HG03139 (cell line): Measurements from ENCODE around the gene DOCK4.

ENCODE experiments used
- ATAC-seq: cut with Tn5 transposase; IDR thresholded peaks from one replicate; pipeline ENCODE4 v1.9.1; 2021; ENCODE audit not compliant: unreplicated experiment

Gene DOCK4

DNA sequence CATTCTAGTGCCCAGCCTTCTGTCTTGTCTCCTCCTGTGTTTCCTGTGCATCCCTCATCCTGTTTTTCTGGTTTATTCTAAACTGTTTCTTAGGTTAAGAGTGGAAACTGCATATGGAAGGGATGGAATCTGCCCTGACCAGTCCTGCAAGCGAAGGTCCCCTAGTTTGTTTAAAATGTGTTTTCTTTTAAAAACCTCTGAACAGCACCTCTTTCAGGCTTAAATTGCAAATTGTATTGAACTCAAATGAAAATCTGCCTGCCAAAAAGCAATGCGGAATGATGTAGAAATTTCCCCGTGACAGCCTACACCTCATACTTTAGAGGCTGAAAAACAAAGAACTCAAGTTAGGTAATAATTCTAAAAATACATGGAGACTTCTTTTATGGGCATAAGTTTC is 421.1 kb downstream of the DOCK4 start:
- no peak for ATAC-seq

DNA sequence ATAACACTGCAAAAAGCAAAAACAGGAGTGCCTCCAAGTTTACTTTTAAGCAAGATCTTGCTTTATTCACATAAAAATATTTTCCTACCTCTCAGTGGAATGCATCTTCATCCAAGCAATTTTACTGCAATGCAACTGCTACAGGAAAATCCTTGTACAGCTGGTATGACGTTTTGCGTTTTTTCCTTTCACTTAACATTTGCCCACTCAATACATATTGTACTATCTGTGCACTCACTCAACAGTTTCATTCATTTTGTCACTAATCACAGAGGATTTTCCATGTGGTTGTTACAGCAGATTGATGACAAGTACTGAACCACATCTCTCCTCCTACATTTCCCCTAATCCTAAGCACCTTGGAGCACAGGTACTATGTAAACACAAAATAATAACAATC is 421.9 kb downstream of the DOCK4 start:
- ATAC-seq, result no peak

DNA sequence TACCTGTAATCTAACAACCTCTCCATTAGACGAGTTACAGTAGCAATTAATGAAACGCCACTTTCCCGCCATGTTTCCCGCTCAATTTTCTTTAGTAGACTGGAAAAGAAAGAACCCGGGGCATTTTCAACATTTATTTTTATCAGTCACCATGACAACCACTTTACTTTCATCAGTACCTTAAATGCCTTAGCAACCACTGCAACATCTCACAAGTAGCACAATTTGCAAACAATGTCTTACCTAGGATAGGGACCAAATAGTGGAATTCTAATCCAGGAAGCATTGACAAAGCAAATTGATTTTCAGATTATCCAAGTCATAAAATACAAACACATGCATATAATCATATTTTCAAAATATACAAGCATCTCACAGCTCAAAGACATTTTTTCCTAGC is 422.3 kb downstream of the DOCK4 start:
- ATAC-seq, result no peak

DNA sequence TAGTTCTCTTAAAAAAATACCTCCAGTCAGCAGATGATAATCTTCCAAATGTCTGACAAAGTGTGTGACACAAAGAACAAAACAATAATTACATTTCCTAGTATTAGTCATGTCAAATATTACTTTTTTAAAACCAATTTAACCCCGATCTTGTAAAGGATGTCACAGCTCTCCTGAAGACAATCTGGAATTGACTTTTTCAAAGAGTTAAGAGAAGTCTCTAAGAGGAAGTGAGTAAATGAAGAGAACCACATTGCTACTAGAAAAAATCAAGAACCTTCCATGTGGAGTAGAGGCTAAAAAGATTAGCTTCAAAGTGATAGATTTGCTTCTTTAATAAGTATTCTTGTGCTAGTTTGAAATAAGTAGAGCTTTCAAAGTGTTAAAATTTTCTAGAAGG is 425.7 kb downstream of the DOCK4 start:
- ATAC-seq, result no peak

DNA sequence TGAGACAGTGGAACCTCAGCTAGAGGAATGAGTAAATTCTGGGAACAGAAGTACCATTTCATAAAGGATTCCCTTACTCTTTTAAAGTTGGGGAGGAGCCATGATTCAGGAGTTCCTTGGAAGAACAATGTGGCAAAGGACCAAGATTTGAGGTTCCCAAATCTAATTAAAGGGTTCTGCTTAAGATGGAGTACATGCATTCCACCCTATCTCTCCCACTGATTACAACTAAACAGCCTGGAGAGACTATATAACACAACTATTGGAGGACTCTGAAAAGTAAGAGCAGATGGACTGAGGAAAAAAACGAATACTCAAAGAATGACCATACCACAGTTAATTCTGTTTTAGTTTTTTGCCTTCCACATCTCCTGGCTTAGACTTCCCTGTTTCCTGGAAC is 431.0 kb downstream of the DOCK4 start:
- ATAC-seq, result no peak

DNA sequence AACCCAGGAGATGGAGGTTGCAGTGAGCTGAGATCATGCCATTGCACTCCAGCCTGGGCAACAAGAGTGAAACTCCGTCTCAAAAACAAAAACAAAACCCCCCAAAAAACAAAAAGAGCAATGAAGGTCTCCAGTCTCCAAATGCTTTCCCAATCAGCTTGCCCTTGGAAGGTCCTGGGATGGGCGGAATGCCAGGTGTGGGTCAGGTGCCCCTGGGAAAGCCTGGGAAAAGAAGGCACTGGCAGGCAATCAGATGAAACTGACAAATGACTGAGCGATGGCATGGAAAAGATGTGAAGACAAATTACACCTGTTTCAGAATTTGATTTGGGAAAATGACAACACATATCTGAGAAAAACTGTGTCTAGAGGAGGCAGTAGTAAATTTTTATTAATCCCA is 433.5 kb downstream of the DOCK4 start:
- no peak for ATAC-seq

DNA sequence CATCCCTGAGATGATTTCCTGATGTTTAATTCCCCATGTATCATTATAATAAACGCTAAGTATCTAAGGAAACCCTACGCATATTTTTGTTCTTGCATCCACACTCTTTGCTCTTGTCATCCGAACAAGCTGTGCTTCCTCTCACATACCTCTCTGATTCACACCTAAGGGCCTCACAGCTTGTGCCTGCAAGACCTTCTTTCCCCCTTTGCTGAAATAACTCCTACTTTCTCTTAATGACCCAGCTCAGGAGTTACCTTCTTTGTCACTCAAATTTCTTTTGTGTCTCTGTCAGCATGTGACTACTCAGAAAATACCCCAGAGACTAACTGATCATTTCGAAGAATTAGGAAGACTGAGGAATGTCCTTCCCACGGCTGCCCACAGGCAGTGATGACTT is 434.6 kb downstream of the DOCK4 start:
- ATAC-seq, result no peak

DNA sequence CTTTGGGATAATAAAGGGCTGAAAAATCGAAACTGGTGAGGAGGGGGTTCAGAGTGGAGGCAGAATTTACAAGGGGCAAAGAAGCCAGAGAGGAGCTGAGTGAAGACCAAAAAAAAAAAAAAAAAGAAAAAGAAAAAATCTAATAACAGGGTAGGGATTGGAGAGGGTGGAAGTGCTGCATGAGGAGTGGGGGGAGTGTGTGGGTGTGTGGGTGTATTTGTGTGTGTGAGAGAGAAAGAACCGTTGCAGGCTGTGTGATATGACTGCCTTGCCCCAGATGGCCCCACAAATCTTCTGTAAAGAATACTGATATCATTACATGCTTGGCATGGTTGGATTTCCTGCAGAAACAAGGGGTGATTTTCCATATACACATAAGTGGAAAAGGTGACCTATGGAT is 436.1 kb downstream of the DOCK4 start:
- no peak for ATAC-seq

DNA sequence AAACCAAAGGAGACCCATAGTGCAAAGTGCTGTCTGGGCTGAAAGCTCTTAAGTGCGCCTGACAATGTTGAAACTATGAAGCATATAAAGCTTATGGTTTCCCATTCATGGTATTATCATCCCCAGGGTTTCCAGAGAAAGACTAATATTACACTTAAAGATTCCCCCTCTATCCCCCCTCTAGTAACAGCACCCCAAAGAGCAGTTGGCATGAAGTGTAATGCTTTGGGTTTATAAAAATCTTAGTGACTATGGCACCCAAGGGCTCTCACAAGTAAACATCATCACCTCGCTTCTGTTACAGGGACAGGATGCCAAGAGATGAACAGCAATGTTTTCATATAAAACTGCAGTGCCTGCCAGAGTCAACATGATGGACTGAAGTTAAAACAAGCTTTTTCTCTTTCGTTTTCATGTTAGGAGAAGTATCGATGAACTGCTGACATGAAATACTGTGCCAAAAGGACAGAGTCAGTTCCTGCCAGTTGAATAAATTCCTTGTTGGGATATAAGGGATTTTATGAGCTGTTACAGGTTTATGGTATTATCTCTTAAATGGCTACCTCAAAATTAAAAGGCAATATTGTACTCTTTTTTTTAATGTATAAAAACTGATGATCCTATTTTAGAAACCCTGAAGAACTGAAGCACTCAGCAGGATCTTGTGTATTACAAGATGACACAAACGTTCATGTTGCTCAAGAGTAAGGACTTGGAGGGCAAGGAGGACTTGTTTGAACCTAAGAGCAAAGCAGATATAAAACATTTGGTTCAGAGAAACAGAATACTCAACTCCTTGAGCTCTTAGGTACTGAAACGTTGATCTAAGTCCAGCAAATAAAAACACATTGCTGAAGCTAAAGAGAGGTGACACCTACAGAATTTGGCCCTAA is 440.2 kb downstream of the DOCK4 start:
- no peak for ATAC-seq

DNA sequence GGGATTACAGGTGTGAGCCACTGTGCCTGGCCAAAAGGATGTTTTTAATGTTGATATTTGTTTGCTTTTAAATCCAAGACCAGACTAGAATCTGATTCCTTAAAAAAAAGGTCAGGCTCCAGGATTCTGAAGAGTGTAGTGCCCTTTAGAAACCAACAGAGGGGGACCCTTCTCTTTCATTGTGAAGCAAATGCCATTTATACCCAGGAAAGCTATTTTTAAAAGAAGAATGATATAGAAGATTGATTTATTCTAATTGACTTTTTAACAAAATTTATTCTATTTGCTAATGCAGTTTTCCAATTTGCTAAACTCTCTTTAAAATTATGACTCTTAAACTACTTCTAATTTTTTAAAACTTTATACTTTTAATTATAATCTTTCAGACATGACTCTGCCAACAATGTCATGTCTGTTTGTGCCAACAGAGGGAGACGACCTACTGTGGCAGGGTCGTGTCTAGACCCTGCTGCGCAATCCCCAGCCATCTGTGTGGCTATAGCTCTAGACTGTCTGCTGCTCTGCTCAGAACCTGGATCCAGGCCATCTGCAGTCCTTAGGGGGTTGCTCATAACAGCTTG is 442.9 kb downstream of the DOCK4 start:
- no peak for ATAC-seq

DNA sequence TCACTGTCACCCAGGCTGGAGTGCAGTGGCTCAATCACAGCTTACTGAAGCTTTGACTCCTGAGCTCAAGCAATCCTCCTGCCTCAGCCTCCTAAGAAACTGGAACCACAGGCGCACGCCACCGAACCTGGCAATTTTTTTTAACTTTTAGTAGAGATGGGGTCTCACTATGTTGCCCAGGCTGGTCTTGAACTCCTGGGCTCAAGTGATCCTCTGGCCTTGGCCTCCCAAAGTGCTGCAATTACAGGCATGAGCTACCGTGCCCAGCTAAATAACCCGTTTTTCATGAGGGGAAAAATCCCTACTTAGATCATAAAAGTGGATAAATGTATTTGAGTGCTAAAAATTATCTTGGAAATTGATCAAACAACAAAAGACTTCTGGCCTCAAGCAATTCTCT is 443.4 kb downstream of the DOCK4 start:
- ATAC-seq, result no peak

DNA sequence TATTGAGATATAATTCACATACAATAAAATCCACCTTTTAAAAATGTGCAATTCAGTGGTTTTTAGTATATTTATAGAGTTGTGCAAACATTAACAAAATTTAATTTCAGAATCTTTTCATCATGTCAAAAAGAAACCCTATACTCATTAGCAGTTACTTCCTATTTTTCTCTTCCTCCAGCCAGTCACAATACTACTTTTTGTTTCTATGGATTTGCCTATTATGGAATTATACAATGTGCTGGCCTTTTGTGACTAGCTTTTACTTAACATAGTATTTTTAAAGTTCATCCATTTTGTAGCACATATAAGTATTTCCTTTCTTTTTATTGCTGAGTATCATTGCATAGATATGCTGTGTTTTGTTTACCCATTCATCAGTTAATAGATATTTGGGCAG is 444.0 kb downstream of the DOCK4 start:
- ATAC-seq, result no peak

DNA sequence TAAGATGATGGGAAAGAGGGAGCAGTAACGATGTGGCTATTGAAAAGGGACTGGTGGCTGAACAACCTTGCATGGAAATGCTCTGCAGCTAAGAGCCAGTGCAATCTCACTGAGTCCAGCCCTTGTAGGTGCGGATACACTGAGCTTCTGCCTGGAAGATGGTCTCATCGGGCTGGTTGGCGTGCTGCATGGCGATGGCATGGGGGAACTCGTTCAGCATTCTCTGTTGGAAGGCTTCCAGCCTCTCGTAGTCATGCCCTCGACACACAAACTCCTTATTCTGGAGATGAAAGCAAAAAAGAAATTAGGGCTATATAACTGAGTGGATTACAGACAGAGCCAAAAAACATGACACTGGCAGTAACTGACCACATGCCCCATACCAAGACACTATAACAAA is 446.2 kb downstream of the DOCK4 start:
- no peak for ATAC-seq

DNA sequence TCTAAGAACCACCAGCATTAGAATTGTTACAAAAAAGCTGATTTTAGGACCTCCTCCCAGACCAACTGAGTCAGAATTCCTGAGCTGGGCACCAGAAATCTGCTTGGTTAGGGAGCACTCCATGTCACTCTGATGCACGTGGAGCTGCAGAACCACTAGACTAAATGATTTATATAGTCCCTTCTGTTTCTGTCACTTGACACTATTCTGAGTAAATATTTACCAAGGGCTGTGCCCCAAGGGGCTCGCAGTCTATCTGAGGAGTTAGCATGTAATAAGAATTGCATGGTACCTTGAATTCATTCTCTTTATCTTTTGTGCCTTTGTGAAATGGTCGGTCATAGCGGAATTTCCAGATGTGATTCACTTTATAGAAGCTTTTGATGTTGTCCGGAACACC is 447.9 kb downstream of the DOCK4 start:
- no peak for ATAC-seq

DNA sequence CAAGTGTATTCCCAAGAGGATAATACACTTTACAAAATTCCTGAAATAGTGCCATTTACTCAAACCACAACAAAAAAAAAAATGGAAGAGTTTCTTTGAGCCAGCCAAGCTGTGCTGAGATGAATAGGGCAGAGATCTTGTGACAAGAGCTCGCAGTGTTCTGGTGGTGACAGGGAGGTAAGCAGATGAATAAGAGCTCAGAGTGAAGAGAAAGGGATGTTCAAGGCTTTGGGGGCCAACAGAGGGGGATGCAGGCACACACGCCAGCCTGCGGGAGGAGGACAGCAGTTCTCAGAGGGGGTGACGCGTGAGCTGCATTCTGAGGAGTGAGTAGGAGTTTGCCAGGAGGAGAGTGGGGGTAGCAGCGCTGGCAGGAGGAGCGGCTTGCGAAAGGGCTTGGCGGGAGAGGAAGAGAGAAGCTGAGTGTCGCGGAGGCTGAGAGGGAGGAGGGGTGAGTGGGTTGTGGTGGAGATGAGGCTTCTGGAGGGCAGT is 449.5 kb downstream of the DOCK4 start:
- ATAC-seq, result no peak

DNA sequence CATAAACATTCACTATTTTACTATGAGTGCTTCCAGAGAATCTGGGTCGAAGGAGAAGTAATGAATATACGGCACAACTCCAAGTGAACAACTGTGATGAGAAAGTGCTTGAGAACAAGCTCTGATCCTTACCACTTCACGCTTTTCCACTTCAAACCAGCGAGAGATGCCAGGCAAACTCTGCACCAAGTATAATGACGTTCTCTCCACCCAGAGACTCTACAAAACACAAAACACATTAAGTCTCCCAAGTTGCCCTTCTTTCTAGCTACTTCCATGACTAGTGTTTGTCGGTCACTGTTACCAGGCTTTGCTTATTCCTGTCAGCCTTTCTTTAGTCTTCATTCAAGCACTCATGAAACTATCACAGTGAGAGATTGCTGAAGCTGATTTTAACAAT is 450.8 kb downstream of the DOCK4 start:
- ATAC-seq, result no peak

DNA sequence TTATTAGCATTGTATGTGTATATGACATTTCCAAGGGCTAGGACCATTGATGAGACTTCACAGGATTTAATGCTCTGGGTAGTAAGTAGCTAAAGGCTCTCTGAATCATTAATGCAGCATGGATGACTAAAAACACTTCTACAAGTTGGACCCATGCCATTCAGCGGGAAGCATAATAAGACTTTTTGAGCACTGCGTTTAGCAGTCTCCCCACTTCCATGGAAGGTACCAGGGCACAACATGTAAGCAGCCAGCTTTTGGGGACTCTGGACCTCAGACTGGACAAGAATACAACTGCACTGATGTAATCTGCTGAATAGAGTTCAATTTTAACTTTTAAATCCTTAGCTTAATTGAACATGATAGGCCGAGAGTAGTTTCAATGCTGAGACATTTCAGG is 452.2 kb downstream of the DOCK4 start:
- no peak for ATAC-seq

DNA sequence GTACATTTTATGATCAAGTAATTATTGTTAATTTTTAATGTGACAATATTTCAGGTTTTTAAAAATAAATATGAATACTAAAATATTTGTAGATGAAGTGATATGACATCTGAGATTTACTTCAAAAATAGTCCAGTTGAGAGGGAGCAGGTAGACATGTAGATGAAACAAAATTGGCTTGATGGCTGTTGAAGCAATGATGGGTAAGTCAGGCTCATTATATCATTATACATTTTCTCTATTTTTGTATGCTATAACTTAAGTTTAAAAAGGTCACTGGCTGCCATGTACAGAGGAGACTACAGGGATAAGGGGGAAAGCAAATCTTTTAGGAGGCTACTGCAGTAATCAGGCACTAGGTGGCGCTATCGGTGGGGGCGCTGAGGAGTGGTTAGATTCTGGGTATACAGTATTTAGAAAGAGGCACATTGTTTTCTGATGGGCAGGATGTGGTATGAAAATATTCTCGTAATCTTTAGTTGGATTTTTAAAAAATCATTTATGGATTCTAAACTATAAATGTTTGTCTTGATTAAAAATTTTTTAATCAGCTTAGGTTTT is 454.1 kb downstream of the DOCK4 start:
- ATAC-seq, result peak; percentile 79

DNA sequence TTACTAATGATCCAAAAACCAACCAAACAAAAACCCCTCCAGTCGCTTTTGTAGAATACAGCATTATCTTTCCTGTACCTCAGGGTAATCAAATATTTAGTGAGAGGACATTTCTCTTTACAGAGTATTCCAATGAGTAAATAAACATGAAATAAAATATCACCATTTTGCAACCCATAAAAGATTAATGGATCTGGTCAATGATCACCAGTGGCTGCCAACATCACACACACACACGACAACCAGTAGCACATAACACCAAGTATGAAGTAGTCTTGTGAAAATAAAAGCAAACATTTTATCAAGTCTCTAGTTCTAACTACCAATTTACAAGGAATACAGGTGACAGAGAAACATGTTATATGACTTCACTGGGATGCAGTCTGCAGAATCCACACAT is 455.3 kb downstream of the DOCK4 start:
- no peak for ATAC-seq

DNA sequence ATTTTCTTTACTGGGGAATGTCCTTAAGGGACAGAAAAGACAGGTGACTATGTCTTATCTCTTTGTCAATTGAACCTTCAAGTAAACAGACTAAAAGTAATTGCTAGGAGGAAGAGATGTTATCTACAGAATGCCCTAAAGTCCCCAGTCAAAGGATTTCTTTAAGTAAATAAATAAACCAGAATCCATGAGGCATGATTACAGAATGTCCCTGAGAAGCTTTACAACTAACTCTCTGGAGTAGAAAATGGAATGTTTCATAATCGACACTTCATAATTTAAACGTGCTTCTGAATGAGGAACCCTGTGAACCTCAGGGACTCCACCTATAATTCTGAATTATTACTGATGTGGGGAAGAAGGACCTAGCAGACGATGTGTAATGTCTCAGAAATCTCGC is 456.0 kb downstream of the DOCK4 start:
- no peak for ATAC-seq

DNA sequence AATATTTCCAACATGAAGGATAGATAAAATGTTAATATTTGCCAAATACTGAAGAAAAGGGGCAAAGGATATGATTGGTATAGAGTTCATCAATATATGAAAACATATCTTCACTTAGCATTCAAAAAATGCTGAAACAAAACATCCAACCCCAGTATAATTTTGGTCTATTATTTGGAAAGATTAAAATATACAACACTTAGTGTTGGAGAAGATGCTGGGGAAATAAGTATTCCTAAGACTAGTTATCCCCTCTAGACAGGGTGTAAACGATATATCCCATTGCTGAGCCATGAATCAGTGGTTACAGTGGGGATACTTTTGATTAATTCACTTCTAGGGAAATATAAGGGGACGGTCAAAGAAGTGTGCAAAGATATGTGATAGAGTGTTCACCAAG is 456.6 kb downstream of the DOCK4 start:
- ATAC-seq, result no peak

DNA sequence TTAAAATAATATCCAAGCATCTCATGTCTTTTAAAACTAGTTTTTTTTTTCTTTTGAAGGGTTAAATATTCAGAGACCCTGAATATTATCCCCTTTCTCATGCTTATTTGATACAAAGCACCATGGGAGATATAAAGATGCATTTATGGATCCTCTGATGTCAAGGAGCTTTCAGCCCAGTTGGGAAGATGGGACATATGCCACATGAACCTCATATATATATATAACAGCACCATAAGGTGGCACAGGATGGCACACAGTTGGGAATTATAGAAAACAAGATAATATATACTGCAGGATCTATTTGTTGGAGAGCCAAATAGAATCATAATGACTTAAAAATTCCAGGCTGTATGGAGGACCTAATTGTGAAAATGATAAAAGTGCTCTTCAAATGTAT is 458.5 kb downstream of the DOCK4 start:
- ATAC-seq, result no peak
